Uterus (tissue), 4 donors: ENCODE measurements around the gene TMEM229B. TPM values are rescaled to one million over a fixed set of nuclear protein-coding genes. Genes with fewer than 3 reads are reported as not detected.

Experiments used
- DNase-seq, 2 donors: peaks; one replicate each; pipeline ENCODE4 v3.0.0-alpha.2; 2019 to 2020
- H3K27ac ChIP-seq, 2 donors: fragments of 200-600 bp; sonication (generic); 1 replicate in 1 of 2; 2 replicates in 1 of 2; pipeline ENCODE4 v1.5.1; 2016 to 2018
- H3K27me3 ChIP-seq, 2 donors: fragments of 200-600 bp; sonication (generic); one replicate each; pipeline ENCODE4 v1.5.1; 2018 to 2019; ENCODE audit warnings: control low read depth in 1 of 2
- H3K36me3 ChIP-seq, 2 donors: fragments of 200-600 bp; sonication (generic); one replicate each; pipeline ENCODE4 v1.5.1; 2019; ENCODE audit warnings: control low read depth in 1 of 2
- H3K4me1 ChIP-seq, 2 donors: fragments of 200-600 bp; sonication (generic); one replicate each; pipeline ENCODE4 v1.5.1; 2018 to 2019; ENCODE audit warnings: control low read depth in 1 of 2
- H3K4me3 ChIP-seq, 2 donors: fragments of 200-600 bp; sonication (generic); 1 replicate in 1 of 2; 2 replicates in 1 of 2; pipeline ENCODE4 v1.5.1; 2018 to 2019; ENCODE audit warnings: mild to moderate bottlenecking in 1 of 2
- H3K9me3 ChIP-seq, 2 donors: fragments of 200-600 bp; sonication (generic); one replicate each; pipeline ENCODE4 v1.5.1; 2019; ENCODE audit warnings: control low read depth in 1 of 2
- POLR2A ChIP-seq, 2 donors: fragments of 450-650 bp; IDR thresholded peaks; one replicate each; pipeline ENCODE4 v1.6.1; 2016; ENCODE audit warnings: antibody characterized with exemption in 2 of 2, mild to moderate bottlenecking in 1 of 2, moderate library complexity in 1 of 2
- intact Hi-C: fragments of 100-400 bp; cut with DNase I; formaldehyde crosslinking; loops from one replicate; pipeline ENCODE4 v1.15.1; 2023; ENCODE audit warnings: low total_unique reads
- total RNA-seq, 4 donors: library from RNA; depleted of rRNA in 3 of 4; stranded (reverse); fragments of >200 nt in 3 of 4; gene quantifications; one replicate each; pipeline versions ENCODE4 v1.1.0 to v1.2.4, GENCODE V29; 2014 to 2023
- TF ChIP-seq, protein P1 (sequence below), 4 experiments: fragments of 200-600 bp in 2 of 4; fragments of 450-650 bp in 2 of 4; sonication (generic) in 2 of 4; IDR thresholded peaks; one replicate each; pipeline ENCODE4 v1.5.1; 2016 to 2019; ENCODE audit warnings: antibody characterized with exemption in 4 of 4, mild to moderate bottlenecking in 2 of 4, moderate library complexity in 1 of 4
- donor health status: DM: yes; HTN: yes; CAD: no.

TMEM229B gene
- total RNA-seq, 4 donors from 2014 or later: under 0.01 to 4.7 (median 2.8) TPM

DNA sequence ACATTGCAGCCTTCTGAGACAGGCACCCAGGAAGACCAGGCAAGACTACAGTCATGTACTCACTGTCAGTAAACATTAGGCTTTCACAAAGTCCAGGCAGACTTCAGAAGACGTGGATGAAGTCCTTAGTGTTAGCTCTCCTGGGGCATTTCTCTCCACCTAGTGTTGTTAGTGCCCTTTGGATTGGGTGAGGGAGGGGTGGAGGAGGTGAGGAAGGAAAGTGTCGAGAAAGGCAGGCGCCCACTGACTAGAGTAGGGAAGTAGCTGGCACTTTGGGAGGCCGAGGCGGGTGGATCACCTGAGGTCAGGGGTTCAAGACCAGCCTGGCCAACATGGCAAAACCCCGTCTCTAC, 20.2 kb downstream of the TMEM229B start:
- no peak for TF ChIP-seq POLR2A (IDR thresholded peaks at IDR 0.05)
- TF ChIP-seq, protein P1, sequence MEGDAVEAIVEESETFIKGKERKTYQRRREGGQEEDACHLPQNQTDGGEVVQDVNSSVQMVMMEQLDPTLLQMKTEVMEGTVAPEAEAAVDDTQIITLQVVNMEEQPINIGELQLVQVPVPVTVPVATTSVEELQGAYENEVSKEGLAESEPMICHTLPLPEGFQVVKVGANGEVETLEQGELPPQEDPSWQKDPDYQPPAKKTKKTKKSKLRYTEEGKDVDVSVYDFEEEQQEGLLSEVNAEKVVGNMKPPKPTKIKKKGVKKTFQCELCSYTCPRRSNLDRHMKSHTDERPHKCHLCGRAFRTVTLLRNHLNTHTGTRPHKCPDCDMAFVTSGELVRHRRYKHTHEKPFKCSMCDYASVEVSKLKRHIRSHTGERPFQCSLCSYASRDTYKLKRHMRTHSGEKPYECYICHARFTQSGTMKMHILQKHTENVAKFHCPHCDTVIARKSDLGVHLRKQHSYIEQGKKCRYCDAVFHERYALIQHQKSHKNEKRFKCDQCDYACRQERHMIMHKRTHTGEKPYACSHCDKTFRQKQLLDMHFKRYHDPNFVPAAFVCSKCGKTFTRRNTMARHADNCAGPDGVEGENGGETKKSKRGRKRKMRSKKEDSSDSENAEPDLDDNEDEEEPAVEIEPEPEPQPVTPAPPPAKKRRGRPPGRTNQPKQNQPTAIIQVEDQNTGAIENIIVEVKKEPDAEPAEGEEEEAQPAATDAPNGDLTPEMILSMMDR (IDR thresholded peaks at IDR 0.05): no peak
- H3K27ac ChIP-seq: no peak overlapping the region
- H3K27me3 ChIP-seq: no peaks in the 10 kb centered on the region
- no peak overlapping the region for H3K4me3 ChIP-seq
- no peaks in the 10 kb centered on the region for H3K9me3 ChIP-seq
- no peak for DNase-seq
- H3K36me3 ChIP-seq: no peaks in the 10 kb centered on the region
- intact Hi-C loops: no loop called here
- no peaks in the 10 kb centered on the region for H3K4me1 ChIP-seq

DNA sequence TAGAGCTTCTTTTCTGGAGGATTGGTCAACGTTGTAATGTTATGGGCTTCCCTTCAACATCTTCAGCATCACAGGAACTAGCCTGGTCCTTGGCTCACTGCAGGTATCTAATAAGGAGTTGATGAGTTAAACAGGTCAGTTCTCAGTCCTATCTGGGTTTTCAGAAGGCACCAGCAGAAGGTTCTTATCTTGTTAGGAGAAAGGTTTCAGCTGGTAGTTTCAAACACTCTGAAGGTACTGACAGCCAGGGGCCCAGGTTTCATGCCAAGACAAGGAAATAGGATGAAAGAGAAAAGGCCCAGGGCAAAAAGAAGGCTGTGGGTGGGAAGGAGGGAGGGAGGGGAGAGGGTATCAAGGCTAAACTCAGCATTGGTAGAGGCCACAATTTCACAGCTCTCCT, 21.4 kb downstream of the TMEM229B start:
- no peak for TF ChIP-seq POLR2A (IDR thresholded peaks at IDR 0.05)
- TF ChIP-seq, protein P1 (IDR thresholded peaks at IDR 0.05): no peak
- DNase-seq: no peak
- intact Hi-C loops: no loop called here
- Histone ChIP-seq H3K27me3 (no peaks in the 10 kb centered on the region), H3K27ac (no peak overlapping the region), H3K4me1 (no peaks in the 10 kb centered on the region), H3K9me3 (no peaks in the 10 kb centered on the region), H3K36me3 (no peaks in the 10 kb centered on the region), H3K4me3 (no peak overlapping the region)

DNA sequence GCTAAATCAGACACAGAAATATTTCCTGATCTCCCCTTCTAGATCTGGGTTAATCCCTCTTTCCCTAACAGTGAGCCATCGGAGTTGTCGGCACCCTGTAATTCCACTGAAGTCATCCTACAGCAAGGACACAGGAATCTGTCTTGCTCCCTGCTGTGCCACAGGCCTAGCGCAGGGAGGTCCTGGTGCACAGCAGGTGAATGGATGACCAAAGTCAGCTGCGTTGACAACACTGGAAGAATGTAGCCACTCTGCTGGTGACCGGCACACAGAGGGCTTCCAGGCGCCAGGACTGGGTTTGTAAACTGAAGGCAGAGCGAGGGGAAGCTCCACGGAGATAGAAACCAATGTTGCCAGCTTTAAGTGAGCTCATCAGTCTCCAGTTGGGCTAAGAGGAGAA, 23.6 kb downstream of the TMEM229B start:
- Histone ChIP-seq H3K27me3 (no peaks in the 10 kb centered on the region), H3K9me3 (no peaks in the 10 kb centered on the region), H3K36me3 (no peaks in the 10 kb centered on the region), H3K4me1 (no peaks in the 10 kb centered on the region), H3K4me3 (no peak overlapping the region), H3K27ac (no peak overlapping the region)
- intact Hi-C loops: no loop called here
- TF ChIP-seq, protein P1 (IDR thresholded peaks at IDR 0.05): no peak
- TF ChIP-seq POLR2A (IDR thresholded peaks at IDR 0.05): no peak
- DNase-seq: no peak

DNA sequence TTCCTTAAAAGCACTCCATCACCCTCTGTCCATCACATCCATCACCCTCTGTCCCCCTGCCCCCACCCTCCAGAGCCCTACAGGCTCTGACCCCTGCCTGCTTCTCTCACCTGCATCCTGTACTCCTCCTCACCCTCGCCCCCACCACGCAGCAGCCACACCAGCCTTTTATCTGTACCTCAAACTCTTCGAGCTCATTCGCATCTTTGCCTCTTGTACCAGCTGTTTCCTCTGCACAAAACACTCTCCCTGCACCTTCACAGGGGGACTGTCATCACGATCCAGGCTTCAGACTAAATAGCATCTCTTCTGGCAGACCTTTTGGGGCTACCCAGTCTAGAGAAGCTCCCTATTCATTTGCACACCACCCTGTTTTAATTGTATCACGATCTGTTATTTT, 24.1 kb downstream of the TMEM229B start:
- H3K36me3 ChIP-seq: no peaks in the 10 kb centered on the region
- TF ChIP-seq, protein P1 (IDR thresholded peaks at IDR 0.05): no peak
- no peak for TF ChIP-seq POLR2A (IDR thresholded peaks at IDR 0.05)
- no peaks in the 10 kb centered on the region for H3K27me3 ChIP-seq
- H3K9me3 ChIP-seq: no peaks in the 10 kb centered on the region
- no peak overlapping the region for H3K4me3 ChIP-seq
- no peaks in the 10 kb centered on the region for H3K4me1 ChIP-seq
- no peak for DNase-seq
- intact Hi-C loops: no loop called here
- no peak overlapping the region for H3K27ac ChIP-seq

DNA sequence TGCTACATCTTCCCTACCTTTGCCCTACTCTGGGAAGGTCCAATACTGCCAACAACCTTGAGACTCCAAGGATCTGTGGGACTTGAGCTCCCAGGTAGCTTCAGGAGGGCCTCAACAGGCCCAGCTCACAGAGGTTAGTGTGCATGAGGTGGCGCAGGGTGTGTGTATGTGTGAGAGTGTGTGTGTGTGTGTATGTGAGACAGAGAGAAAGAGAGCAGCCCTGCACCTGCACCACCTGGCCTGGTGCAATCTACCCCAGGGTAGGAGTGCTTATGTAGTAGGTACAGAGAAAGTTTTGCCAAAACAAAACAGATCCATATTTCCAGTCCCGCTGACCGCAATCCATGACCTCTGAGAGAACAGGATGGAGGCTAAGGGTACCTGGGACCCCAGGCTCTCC, 24.6 kb downstream of the TMEM229B start:
- intact Hi-C loops: no loop called here
- no peaks in the 10 kb centered on the region for H3K36me3 ChIP-seq
- no peak for TF ChIP-seq POLR2A (IDR thresholded peaks at IDR 0.05)
- TF ChIP-seq, protein P1 (IDR thresholded peaks at IDR 0.05): no peak
- no peak overlapping the region for H3K27ac ChIP-seq
- H3K9me3 ChIP-seq: no peaks in the 10 kb centered on the region
- no peaks in the 10 kb centered on the region for H3K4me1 ChIP-seq
- H3K4me3 ChIP-seq: no peak overlapping the region
- H3K27me3 ChIP-seq: no peaks in the 10 kb centered on the region
- no peak for DNase-seq
